ENCODE data around the gene IKZF3. TPM values are rescaled to one million over a fixed set of nuclear protein-coding genes. Genes with fewer than 3 reads are reported as not detected.
"Not testable (repeated sequence)": the region's sequence is repeated elsewhere in the genome, so short reads cannot be mapped to it uniquely, and the experiment has no call there.

Gene IKZF3
- total and polyA plus RNA-seq, 4 donors, result 0.03 to 2.8 (median 1.2) TPM

DNA sequence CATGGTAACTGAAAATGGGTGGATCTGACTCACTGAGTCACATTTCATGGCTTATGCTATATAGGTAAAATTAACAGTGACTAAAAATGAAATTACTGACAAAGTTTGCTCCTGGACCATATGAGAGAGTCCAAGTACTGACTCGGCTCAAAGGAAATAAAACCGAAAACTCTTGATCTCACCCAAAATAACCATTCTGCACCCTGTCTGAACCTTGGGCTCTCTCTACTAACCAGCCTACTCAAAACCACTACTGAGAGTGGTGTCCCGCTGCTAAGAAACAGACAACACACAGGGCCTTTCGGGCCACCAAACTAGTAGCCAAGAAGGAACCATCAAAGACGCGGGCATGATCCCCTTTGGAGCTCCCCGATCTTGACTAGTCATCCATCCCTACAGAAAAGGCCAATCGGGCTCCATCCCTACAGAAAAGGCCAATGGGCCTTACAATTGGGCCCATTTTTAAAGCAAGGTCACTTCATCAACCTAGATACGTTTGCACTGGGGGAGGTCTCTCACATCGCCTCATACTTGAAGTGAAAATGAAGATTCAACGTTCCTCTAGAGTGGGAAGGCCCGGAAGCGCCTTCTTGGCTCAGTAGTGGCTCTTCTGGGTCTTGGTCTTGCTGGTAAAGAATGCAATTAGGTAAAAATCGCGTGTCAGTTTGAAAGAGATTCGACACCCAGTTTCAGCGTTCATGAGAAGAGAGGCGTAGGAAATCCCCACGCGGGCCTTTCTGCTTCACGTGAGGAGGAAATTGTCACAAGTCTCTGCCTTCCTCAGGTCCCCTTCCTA, 3.2 kb upstream of the IKZF3 start:
- Histone ChIP-seq H3K27me3 (ENCODE audit: control insufficient read depth in 1 of 2, insufficient read depth in 2 of 2, low read length in 1 of 2) (no peaks in the 10 kb centered on the region), H3K27ac (ENCODE audit: low read depth in 1 of 2, low read length in 2 of 2) (no peak overlapping the region), H3K9me3 (ENCODE audit: control insufficient read depth, low read length) (no peaks in the 10 kb centered on the region), H3K4me3 (ENCODE audit: low read length in 2 of 2) (no peak overlapping the region), H3K4me1 (ENCODE audit: control insufficient read depth in 1 of 2, insufficient read depth in 2 of 2, low read length in 2 of 2) (no peaks in the 10 kb centered on the region), H3K36me3 (ENCODE audit: control insufficient read depth in 1 of 2, insufficient read depth in 2 of 2, low read length in 1 of 2) (no peaks in the 10 kb centered on the region)
- ATAC-seq (ENCODE audit: low FRiP score) (no peak), DNase-seq (no peak)
- WGBS, 2 donors, result 79 to 85% methylated on average over 21 of the region's 21 CpGs
- intact Hi-C loops (cut with DNase I), result loop anchor here in 1 of 2 donors (10.0 kb wide), 1 partner anchor 98 kb away; the partner anchor contains the start of gene GSDMA

DNA sequence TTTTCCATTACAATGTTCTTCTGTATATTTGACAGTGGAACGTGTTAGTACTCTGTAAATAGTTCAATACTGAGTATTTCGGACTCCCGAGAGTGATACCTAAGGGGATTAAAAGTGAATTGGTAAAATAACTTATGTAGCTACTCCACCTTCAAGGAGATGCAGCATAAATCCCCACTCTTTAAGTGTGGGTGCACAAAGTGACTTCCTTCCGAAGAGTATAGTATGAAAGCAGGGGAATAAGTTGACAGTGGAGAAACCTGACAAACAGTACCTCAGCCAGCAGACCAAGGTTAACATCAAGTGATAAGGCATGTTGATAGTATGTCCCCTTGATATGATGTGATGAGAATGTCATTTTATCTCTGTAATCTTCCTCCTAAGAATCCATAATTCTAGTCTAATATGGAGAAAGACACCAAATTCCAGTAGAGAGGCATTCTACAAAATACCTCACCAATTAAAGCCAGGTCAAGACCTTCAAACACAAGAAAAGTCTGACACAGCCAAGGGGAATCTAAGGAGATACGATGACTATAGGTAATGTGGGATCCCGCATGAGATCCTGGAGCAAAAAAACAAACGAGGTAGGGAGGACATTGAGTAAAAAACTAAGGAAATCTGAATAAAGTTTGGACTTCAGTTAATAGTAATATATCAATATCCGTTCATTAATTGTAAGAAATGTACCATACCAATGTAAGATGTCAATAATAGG, 2.1 kb upstream of the IKZF3 start:
- H3K9me3 ChIP-seq (ENCODE audit: control insufficient read depth, low read length), result no peaks in the 10 kb centered on the region
- ATAC-seq (ENCODE audit: low FRiP score) (no peak), DNase-seq (no peak)
- no peaks in the 10 kb centered on the region for H3K36me3 ChIP-seq (ENCODE audit: control insufficient read depth in 1 of 2, insufficient read depth in 2 of 2, low read length in 1 of 2)
- WGBS, 2 donors, result 89 to 90% methylated on average over 8 of the region's 8 CpGs
- no peak overlapping the region for H3K4me3 ChIP-seq (ENCODE audit: low read length in 2 of 2)
- H3K27me3 ChIP-seq (ENCODE audit: control insufficient read depth in 1 of 2, insufficient read depth in 2 of 2, low read length in 1 of 2), result no peaks in the 10 kb centered on the region
- H3K4me1 ChIP-seq (ENCODE audit: control insufficient read depth in 1 of 2, insufficient read depth in 2 of 2, low read length in 2 of 2), result no peaks in the 10 kb centered on the region
- H3K27ac ChIP-seq (ENCODE audit: low read depth in 1 of 2, low read length in 2 of 2), result no peak overlapping the region
- intact Hi-C loops (cut with DNase I), result loop anchor here in 1 of 2 donors (10.0 kb wide), 1 partner anchor 99 kb away; the partner anchor contains the start of gene GSDMA

DNA sequence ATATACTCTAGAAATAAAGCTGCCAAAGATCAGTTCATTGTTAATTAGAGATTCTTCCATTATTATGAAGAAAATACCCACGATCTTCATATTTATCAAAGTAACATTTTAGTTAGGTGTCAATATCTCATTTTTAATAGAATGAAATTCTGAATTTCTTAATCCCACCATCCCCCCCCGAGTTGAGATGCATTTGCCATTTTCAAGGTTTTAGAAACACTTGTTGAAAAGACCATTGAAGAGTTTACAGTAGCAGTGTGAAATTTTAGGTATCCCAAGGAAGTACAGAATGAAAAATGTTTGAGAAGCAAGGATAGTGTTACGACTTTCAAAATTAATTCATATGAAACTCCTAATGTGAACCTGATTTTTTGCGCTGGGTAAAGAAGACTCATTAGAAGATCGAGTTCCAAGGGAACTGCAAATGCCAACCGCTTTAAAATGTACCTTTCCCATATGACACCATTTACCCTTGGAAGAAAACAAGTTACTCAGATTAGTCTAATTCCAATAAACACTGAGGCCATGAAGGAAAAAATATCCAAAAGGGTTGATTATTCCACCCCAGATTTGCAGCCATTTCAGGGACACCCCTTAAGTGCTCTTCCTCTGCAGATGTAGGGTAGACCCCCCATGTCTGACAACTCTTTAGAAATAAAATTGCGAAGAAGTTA, 731 bp downstream of the IKZF3 start:
- Histone ChIP-seq H3K9me3 (ENCODE audit: control insufficient read depth, low read length) (no peaks in the 10 kb centered on the region), H3K27me3 (ENCODE audit: control insufficient read depth in 1 of 2, insufficient read depth in 2 of 2, low read length in 1 of 2) (no peaks in the 10 kb centered on the region), H3K27ac (ENCODE audit: low read depth in 1 of 2, low read length in 2 of 2) (no peak overlapping the region), H3K36me3 (ENCODE audit: control insufficient read depth in 1 of 2, insufficient read depth in 2 of 2, low read length in 1 of 2) (no peaks in the 10 kb centered on the region), H3K4me3 (ENCODE audit: low read length in 2 of 2) (no peak overlapping the region), H3K4me1 (ENCODE audit: control insufficient read depth in 1 of 2, insufficient read depth in 2 of 2, low read length in 2 of 2) (no peaks in the 10 kb centered on the region)
- ATAC-seq (ENCODE audit: low FRiP score) (no peak), DNase-seq (no peak)
- intact Hi-C loops (cut with DNase I), result loop anchor here in 1 of 2 donors (10.0 kb wide), 1 partner anchor 101 kb away; the partner anchor contains the start of gene GSDMA
- 65 to 72% methylated on average over 7 of the region's 7 CpGs for WGBS, 2 donors

DNA sequence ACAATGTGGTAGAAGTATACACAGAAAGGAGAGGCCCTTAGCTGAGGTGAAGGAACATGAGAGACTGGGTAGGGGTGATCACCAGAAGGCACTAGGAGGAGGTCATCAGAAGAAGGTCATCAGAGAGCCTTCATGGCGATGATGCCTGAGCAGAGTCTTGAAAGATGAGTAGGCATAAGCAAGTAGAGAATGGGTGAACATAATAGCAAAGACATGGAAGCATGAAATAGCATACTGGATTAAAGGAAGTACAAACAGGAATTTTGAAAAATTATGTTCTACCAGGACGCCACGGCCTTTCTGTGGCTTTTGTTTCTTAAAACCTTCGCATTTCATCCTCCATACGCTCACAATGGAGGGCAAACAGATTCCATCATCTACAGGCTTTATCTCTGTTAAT, 2.9 kb downstream of the IKZF3 start:
- intact Hi-C loops (cut with DNase I), result loop anchor here in 1 of 2 donors (10.0 kb wide), 1 partner anchor 104 kb away; the partner anchor contains the start of gene GSDMA
- DNase-seq, result no peak
- no peaks in the 10 kb centered on the region for H3K27me3 ChIP-seq (ENCODE audit: control insufficient read depth in 1 of 2, insufficient read depth in 2 of 2, low read length in 1 of 2)
- no peaks in the 10 kb centered on the region for H3K9me3 ChIP-seq (ENCODE audit: control insufficient read depth, low read length)
- no peak overlapping the region for H3K4me3 ChIP-seq (ENCODE audit: low read length in 2 of 2)
- no peaks in the 10 kb centered on the region for H3K4me1 ChIP-seq (ENCODE audit: control insufficient read depth in 1 of 2, insufficient read depth in 2 of 2, low read length in 2 of 2)
- 91 to 95% methylated on average over 5 of the region's 5 CpGs for WGBS, 2 donors
- no peaks in the 10 kb centered on the region for H3K36me3 ChIP-seq (ENCODE audit: control insufficient read depth in 1 of 2, insufficient read depth in 2 of 2, low read length in 1 of 2)
- H3K27ac ChIP-seq (ENCODE audit: low read depth in 1 of 2, low read length in 2 of 2), result no peak overlapping the region
- no peak for ATAC-seq (ENCODE audit: low FRiP score)

DNA sequence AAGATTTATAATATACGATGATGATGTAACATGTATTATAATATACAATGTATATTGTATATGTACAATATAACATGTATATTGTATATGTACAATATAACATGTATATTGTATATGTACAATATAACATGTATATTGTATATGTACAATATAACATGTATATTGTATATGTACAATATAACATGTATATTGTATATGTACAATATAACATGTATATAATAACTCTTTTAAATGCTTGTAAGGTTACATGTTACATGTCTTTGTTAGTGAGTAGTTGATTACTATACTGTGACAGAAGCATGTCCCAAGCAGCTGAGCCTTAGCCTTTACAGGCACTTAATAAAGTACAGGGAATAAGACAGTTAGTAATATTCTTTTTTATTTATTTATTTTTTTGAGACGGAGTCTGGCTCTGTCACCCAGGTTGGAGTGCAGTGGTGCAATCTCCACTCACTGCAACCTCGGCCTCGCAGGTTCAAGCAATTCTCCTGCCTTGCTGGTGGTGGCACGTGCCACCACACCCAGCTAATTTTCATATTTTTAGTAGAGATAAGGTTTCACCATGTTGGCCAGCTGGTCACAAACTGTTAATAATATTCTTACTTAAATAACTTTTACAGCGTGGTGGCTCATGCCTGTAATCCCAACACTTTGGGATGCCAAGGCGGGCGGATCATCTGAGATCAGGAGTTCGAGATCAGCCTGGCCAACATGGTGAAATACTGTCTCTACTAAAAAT, 8.0 kb downstream of the IKZF3 start:
- H3K27ac ChIP-seq (ENCODE audit: low read depth in 1 of 2, low read length in 2 of 2); H3K27me3 ChIP-seq (ENCODE audit: control insufficient read depth in 1 of 2, insufficient read depth in 2 of 2, low read length in 1 of 2); H3K36me3 ChIP-seq (ENCODE audit: control insufficient read depth in 1 of 2, insufficient read depth in 2 of 2, low read length in 1 of 2); H3K9me3 ChIP-seq (ENCODE audit: control insufficient read depth, low read length); ATAC-seq (ENCODE audit: low FRiP score); H3K4me3 ChIP-seq (ENCODE audit: low read length in 2 of 2); DNase-seq; intact Hi-C loops (cut with DNase I); H3K4me1 ChIP-seq (ENCODE audit: control insufficient read depth in 1 of 2, insufficient read depth in 2 of 2, low read length in 2 of 2): not testable (repeated sequence)
- 83 to 84% methylated on average over 9 of the region's 9 CpGs for WGBS, 2 donors

DNA sequence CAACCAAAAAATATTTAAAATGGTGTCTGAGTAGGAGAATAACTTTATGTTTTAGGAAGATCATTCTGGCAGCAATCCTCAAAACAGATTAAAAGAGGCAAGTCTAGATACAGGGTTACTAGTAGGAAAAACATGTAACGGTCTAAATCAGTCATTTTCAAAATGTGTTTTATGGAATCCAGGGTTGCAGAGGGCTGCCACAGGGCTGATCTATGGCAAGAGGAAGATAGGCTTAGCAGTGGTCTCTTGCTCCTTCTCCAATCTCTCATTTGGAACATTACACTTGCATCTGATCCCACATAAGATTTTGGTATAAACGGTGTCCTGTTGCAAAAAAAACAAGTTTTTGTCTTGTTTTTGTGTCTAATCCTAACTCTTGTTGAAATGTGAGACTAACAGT, 9.2 kb downstream of the IKZF3 start:
- Histone ChIP-seq H3K27me3 (ENCODE audit: control insufficient read depth in 1 of 2, insufficient read depth in 2 of 2, low read length in 1 of 2) (no peaks in the 10 kb centered on the region), H3K9me3 (ENCODE audit: control insufficient read depth, low read length) (no peaks in the 10 kb centered on the region), H3K4me3 (ENCODE audit: low read length in 2 of 2) (no peak overlapping the region), H3K36me3 (ENCODE audit: control insufficient read depth in 1 of 2, insufficient read depth in 2 of 2, low read length in 1 of 2) (no peaks in the 10 kb centered on the region), H3K4me1 (ENCODE audit: control insufficient read depth in 1 of 2, insufficient read depth in 2 of 2, low read length in 2 of 2) (no peaks in the 10 kb centered on the region), H3K27ac (ENCODE audit: low read depth in 1 of 2, low read length in 2 of 2) (no peak overlapping the region)
- ATAC-seq (ENCODE audit: low FRiP score) (no peak), DNase-seq (no peak)
- WGBS, 2 donors, result 56 to 63% methylated on average over 2 of the region's 2 CpGs
- intact Hi-C loops (cut with DNase I), result no loop called here

DNA sequence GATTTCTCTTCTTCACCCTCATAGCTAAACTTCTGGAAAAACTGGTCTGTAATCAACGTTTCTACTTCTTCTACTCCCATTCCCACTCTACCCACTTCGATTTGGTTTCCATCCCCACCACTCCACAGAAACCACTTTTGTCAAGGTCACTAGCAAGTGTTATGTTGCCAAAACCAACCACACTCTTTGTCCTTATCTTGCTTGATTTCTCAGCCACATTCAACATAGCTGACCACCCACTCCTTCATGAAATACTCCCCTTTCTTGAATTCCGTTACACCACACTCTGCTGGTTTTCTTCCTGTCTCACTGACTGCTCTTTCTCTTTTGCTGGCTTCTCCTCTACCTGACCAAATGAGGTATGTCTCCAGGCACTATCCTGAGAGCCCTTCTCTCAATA, 11.9 kb downstream of the IKZF3 start:
- no peak for ATAC-seq (ENCODE audit: low FRiP score)
- intact Hi-C loops (cut with DNase I), result no loop called here
- Histone ChIP-seq H3K27me3 (ENCODE audit: control insufficient read depth in 1 of 2, insufficient read depth in 2 of 2, low read length in 1 of 2) (no peaks in the 10 kb centered on the region), H3K4me1 (ENCODE audit: control insufficient read depth in 1 of 2, insufficient read depth in 2 of 2, low read length in 2 of 2) (no peaks in the 10 kb centered on the region), H3K9me3 (ENCODE audit: control insufficient read depth, low read length) (no peaks in the 10 kb centered on the region), H3K36me3 (ENCODE audit: control insufficient read depth in 1 of 2, insufficient read depth in 2 of 2, low read length in 1 of 2) (no peaks in the 10 kb centered on the region), H3K4me3 (ENCODE audit: low read length in 2 of 2) (no peak overlapping the region), H3K27ac (ENCODE audit: low read depth in 1 of 2, low read length in 2 of 2) (no peak overlapping the region)
- no peak for DNase-seq
- WGBS, 2 donors, result 33 to 37% methylated on average over 3 of the region's 3 CpGs

DNA sequence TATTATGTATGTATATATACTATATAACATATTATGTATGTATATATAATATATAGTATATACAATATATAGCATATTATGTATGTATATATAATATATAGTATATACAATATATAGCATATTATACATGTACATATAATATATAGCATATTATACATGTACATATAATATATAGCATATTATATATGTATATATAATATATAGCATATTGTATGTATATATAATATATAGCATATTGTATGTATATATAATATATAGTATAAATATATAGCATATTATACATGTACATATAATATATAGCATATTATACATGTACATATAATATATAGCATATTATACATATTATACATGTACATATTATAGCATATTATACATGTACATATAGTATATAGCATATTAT, 13.9 kb downstream of the IKZF3 start:
- H3K27ac ChIP-seq (ENCODE audit: low read depth in 1 of 2, low read length in 2 of 2); H3K4me1 ChIP-seq (ENCODE audit: control insufficient read depth in 1 of 2, insufficient read depth in 2 of 2, low read length in 2 of 2); DNase-seq; ATAC-seq (ENCODE audit: low FRiP score); H3K36me3 ChIP-seq (ENCODE audit: control insufficient read depth in 1 of 2, insufficient read depth in 2 of 2, low read length in 1 of 2); H3K9me3 ChIP-seq (ENCODE audit: control insufficient read depth, low read length); H3K4me3 ChIP-seq (ENCODE audit: low read length in 2 of 2); intact Hi-C loops (cut with DNase I); H3K27me3 ChIP-seq (ENCODE audit: control insufficient read depth in 1 of 2, insufficient read depth in 2 of 2, low read length in 1 of 2): not testable (repeated sequence)
